ENCODE data around the gene EXTL1.

GRCh38 chr1:26070963-26071342 lies 49.4 kb downstream of the EXTL1 start:
- TF ChIP-seq POLR2A (IDR thresholded peaks at IDR 0.05), result no peak
- no peak for TF ChIP-seq CTCF (IDR thresholded peaks at IDR 0.05)

All from esophagus squamous epithelium (tissue), 4 donors.